ENCODE measurements around the gene RIT2.

The RIT2 gene

GRCh38 chr18:43067570-43067969 is 47.9 kb downstream of the RIT2 start:
- Histone ChIP-seq H3K79me2 (ENCODE audit: insufficient read depth, low read depth) (no peaks in the 10 kb centered on the region), H3K36me3 (ENCODE audit: insufficient read depth) (no peaks in the 10 kb centered on the region), H4K20me1 (ENCODE audit: insufficient read depth) (no peaks in the 10 kb centered on the region), H3K4me3 (IDR thresholded peaks at IDR 0.05; ENCODE audit: insufficient read depth, low read depth, low read length) (no peak overlapping the region), H3K27ac (no peak overlapping the region), H2AFZ (ENCODE audit: low read depth) (no peak overlapping the region), H3K4me1 (ENCODE audit: low read depth, poor library complexity, severe bottlenecking) (no peaks in the 10 kb centered on the region), H3K9ac (no peak overlapping the region), H3K27me3 (ENCODE audit: insufficient read depth, low read depth) (no peaks in the 10 kb centered on the region), H3K4me2 (no peak overlapping the region)
- TF ChIP-seq, protein P1, sequence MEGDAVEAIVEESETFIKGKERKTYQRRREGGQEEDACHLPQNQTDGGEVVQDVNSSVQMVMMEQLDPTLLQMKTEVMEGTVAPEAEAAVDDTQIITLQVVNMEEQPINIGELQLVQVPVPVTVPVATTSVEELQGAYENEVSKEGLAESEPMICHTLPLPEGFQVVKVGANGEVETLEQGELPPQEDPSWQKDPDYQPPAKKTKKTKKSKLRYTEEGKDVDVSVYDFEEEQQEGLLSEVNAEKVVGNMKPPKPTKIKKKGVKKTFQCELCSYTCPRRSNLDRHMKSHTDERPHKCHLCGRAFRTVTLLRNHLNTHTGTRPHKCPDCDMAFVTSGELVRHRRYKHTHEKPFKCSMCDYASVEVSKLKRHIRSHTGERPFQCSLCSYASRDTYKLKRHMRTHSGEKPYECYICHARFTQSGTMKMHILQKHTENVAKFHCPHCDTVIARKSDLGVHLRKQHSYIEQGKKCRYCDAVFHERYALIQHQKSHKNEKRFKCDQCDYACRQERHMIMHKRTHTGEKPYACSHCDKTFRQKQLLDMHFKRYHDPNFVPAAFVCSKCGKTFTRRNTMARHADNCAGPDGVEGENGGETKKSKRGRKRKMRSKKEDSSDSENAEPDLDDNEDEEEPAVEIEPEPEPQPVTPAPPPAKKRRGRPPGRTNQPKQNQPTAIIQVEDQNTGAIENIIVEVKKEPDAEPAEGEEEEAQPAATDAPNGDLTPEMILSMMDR (conservative IDR thresholded peaks at IDR 0.05; ENCODE audit: low read depth, low read length), result no peak

DNA sequence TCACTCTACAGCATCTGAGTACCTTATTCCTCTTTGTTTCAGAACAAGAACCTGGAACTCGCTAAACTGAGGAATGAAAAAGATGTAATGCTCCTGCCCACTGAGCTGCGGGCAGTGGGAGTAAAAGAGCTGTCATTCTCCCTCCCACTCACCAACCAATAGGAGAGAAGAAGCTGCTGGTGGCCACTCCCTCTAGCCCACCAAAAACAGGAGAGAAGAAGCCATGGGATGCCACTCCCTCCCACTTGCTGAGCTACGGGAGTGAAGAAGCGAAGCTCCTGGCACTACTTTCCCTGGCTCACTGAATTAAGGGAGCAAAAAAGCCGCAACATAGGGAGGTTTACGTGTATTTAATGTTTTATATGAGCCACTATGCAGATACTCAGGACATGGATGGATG is 53.7 kb downstream of the RIT2 start:
- no peaks in the 10 kb centered on the region for H3K27me3 ChIP-seq (ENCODE audit: insufficient read depth, low read depth)
- no peak overlapping the region for H3K9ac ChIP-seq
- H3K27ac ChIP-seq, result no peak overlapping the region
- no peaks in the 10 kb centered on the region for H3K36me3 ChIP-seq (ENCODE audit: insufficient read depth)
- no peaks in the 10 kb centered on the region for H3K79me2 ChIP-seq (ENCODE audit: insufficient read depth, low read depth)
- no peak overlapping the region for H3K4me3 ChIP-seq (IDR thresholded peaks at IDR 0.05; ENCODE audit: insufficient read depth, low read depth, low read length)
- TF ChIP-seq, protein P1 (conservative IDR thresholded peaks at IDR 0.05; ENCODE audit: low read depth, low read length), result no peak
- no peak overlapping the region for H2AFZ ChIP-seq (ENCODE audit: low read depth)
- no peaks in the 10 kb centered on the region for H4K20me1 ChIP-seq (ENCODE audit: insufficient read depth)
- no peak overlapping the region for H3K4me2 ChIP-seq
- no peaks in the 10 kb centered on the region for H3K4me1 ChIP-seq (ENCODE audit: low read depth, poor library complexity, severe bottlenecking)

- no peak overlapping the region for H3K27ac ChIP-seq
- no peaks in the 10 kb centered on the region for H3K27me3 ChIP-seq (ENCODE audit: insufficient read depth, low read depth)
- no peaks in the 10 kb centered on the region for H3K79me2 ChIP-seq (ENCODE audit: insufficient read depth, low read depth)
- H3K9ac ChIP-seq, result no peak overlapping the region
- H3K4me3 ChIP-seq (IDR thresholded peaks at IDR 0.05; ENCODE audit: insufficient read depth, low read depth, low read length), result no peak overlapping the region
- no peaks in the 10 kb centered on the region for H3K4me1 ChIP-seq (ENCODE audit: low read depth, poor library complexity, severe bottlenecking)
- no peak overlapping the region for H2AFZ ChIP-seq (ENCODE audit: low read depth)
- no peak overlapping the region for H3K4me2 ChIP-seq
- no peaks in the 10 kb centered on the region for H3K36me3 ChIP-seq (ENCODE audit: insufficient read depth)
- TF ChIP-seq, protein P1 (conservative IDR thresholded peaks at IDR 0.05; ENCODE audit: low read depth, low read length), result no peak
- no peaks in the 10 kb centered on the region for H4K20me1 ChIP-seq (ENCODE audit: insufficient read depth)
Measured at GRCh38 chr18:43061318-43061717, 54.2 kb downstream of the RIT2 start.

- TF ChIP-seq, protein P1 (conservative IDR thresholded peaks at IDR 0.05; ENCODE audit: low read depth, low read length), result no peak
- no peak overlapping the region for H3K9ac ChIP-seq
- no peaks in the 10 kb centered on the region for H3K36me3 ChIP-seq (ENCODE audit: insufficient read depth)
- H3K4me3 ChIP-seq (IDR thresholded peaks at IDR 0.05; ENCODE audit: insufficient read depth, low read depth, low read length), result no peak overlapping the region
- H2AFZ ChIP-seq (ENCODE audit: low read depth), result no peak overlapping the region
- no peak overlapping the region for H3K4me2 ChIP-seq
- no peak overlapping the region for H3K27ac ChIP-seq
- H4K20me1 ChIP-seq (ENCODE audit: insufficient read depth), result no peaks in the 10 kb centered on the region
- H3K79me2 ChIP-seq (ENCODE audit: insufficient read depth, low read depth), result no peaks in the 10 kb centered on the region
- no peaks in the 10 kb centered on the region for H3K27me3 ChIP-seq (ENCODE audit: insufficient read depth, low read depth)
- H3K4me1 ChIP-seq (ENCODE audit: low read depth, poor library complexity, severe bottlenecking), result no peaks in the 10 kb centered on the region
Measured at GRCh38 chr18:43060020-43060419, 55.5 kb downstream of the RIT2 start.

Measured in KMS-11 (cell line).